ENCODE measurements around the gene MRPL2. TPM values are rescaled to one million over a fixed set of nuclear protein-coding genes. Genes with fewer than 3 reads are reported as not detected.

The MRPL2 gene
- total RNA-seq, 1 donor from 2014 or later, result 38.6 TPM

DNA sequence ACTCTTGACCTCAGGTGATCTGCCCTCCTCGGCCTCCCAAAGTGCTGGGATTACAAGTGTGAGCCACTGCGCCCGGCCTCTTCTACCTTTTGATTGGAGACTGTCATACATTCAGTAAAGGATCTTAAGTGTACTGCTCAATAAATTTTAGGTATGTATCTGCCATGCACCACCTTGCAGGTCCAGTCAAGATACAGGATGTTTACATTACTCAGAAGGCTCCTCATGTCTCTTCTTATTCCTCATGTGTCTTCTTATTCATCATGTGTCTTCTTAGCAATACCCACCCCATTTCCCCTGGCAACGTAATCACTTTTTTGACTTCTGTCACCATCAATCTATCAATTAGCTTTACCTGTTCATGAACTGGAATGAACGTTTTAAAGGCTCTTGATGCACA is 53.4 kb downstream of the MRPL2 start:
- DNase-seq (ENCODE audit: low read depth), result no peak
- H3K27me3 ChIP-seq (ENCODE audit: control insufficient read depth, insufficient read depth, low read length), result no peaks in the 10 kb centered on the region
- peaks cover 5% of the 10 kb centered on the region for H3K36me3 ChIP-seq (ENCODE audit: control insufficient read depth, insufficient read depth, low read length)
- TF ChIP-seq, protein P1, sequence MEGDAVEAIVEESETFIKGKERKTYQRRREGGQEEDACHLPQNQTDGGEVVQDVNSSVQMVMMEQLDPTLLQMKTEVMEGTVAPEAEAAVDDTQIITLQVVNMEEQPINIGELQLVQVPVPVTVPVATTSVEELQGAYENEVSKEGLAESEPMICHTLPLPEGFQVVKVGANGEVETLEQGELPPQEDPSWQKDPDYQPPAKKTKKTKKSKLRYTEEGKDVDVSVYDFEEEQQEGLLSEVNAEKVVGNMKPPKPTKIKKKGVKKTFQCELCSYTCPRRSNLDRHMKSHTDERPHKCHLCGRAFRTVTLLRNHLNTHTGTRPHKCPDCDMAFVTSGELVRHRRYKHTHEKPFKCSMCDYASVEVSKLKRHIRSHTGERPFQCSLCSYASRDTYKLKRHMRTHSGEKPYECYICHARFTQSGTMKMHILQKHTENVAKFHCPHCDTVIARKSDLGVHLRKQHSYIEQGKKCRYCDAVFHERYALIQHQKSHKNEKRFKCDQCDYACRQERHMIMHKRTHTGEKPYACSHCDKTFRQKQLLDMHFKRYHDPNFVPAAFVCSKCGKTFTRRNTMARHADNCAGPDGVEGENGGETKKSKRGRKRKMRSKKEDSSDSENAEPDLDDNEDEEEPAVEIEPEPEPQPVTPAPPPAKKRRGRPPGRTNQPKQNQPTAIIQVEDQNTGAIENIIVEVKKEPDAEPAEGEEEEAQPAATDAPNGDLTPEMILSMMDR (IDR thresholded peaks at IDR 0.05; ENCODE audit: insufficient read depth, low read length, poor library complexity, severe bottlenecking), result no peak
- H3K4me3 ChIP-seq (ENCODE audit: low read depth, low read length), result no peak overlapping the region

Other genes with a start within 250 kb of the MRPL2 start
- gene RPL7L1, start 179.8 kb downstream of the MRPL2 start, total RNA-seq, result 107 and 113 TPM in 2 replicates
- not detected in 2 replicates for gene PTCRA, start 143.4 kb downstream of the MRPL2 start, total RNA-seq
- 56.5 and 57.8 TPM in 2 replicates for gene CNPY3, start 130.0 kb downstream of the MRPL2 start, total RNA-seq
- gene GNMT, start 98.7 kb downstream of the MRPL2 start, total RNA-seq, result not detected in 2 replicates
- 40.7 and 45.0 TPM in 2 replicates for gene PEX6, start 80.3 kb downstream of the MRPL2 start, total RNA-seq
- gene PPP2R5D, start 74.9 kb downstream of the MRPL2 start, total RNA-seq, result 33.4 and 66.2 TPM in 2 replicates
- gene MEA1, start 45.5 kb downstream of the MRPL2 start, total RNA-seq, result 54.2 and 65.2 TPM in 2 replicates
- 67.4 and 70.3 TPM in 2 replicates for gene KLHDC3, start 45.2 kb downstream of the MRPL2 start, total RNA-seq
- 125 and 126 TPM in 2 replicates for gene RRP36, start 37.8 kb downstream of the MRPL2 start, total RNA-seq
- 28.1 and 32.3 TPM in 2 replicates for gene CUL7, start 5.6 kb downstream of the MRPL2 start, total RNA-seq
- gene KLC4, start 197 bp upstream of the MRPL2 start, total RNA-seq, result 18.1 and 21.6 TPM in 2 replicates
- 169 and 170 TPM in 2 replicates for gene PTK7, start 16.9 kb upstream of the MRPL2 start, total RNA-seq
- gene SRF, start 111.8 kb upstream of the MRPL2 start, total RNA-seq, result 35.5 and 40.1 TPM in 2 replicates
- gene CUL9, start 122.8 kb upstream of the MRPL2 start, total RNA-seq, result 32.8 and 41.1 TPM in 2 replicates
- gene DNPH1, start 170.0 kb upstream of the MRPL2 start, total RNA-seq, result 239 and 284 TPM in 2 replicates
- gene TTBK1, start 184.0 kb upstream of the MRPL2 start, total RNA-seq, result 0.41 and 0.67 TPM in 2 replicates
- gene SLC22A7, start 238.8 kb upstream of the MRPL2 start, total RNA-seq, result not detected in 2 replicates
- 0.67 TPM in 1 of 2 replicates, not detected in the other for gene CRIP3, start 249.4 kb upstream of the MRPL2 start, total RNA-seq